IPS DF 6.9 (cell line): ENCODE results near the gene PLOD1.

Source experiments
- DNase-seq: peaks from one replicate; pipeline ENCODE4 v3.0.0-alpha.2; 2013; ENCODE audit warnings: low read depth, low spot score
- H3K27ac ChIP-seq: one replicate; pipeline ENCODE4 v1.5.1; 2013; ENCODE audit warnings: low read length, control low read depth
- H3K27me3 ChIP-seq: 2 replicates; pipeline ENCODE4 v1.6.1; 2013; ENCODE audit warnings: mild to moderate bottlenecking, low read length; ENCODE audit not compliant: control insufficient read depth, insufficient read depth
- H3K36me3 ChIP-seq: 2 replicates; pipeline ENCODE4 v1.6.1; 2013; ENCODE audit warnings: low read length; ENCODE audit not compliant: control insufficient read depth, insufficient read depth
- H3K4me1 ChIP-seq: 2 replicates; pipeline ENCODE4 v1.6.1; 2013; ENCODE audit warnings: low read length; ENCODE audit not compliant: control insufficient read depth, insufficient read depth
- H3K4me3 ChIP-seq: 2 replicates; pipeline ENCODE4 v1.5.1; 2013; ENCODE audit warnings: mild to moderate bottlenecking, low read length
- H3K9me3 ChIP-seq: 2 replicates; pipeline ENCODE4 v1.6.1; 2013; ENCODE audit warnings: low read length, inconsistent platforms; ENCODE audit not compliant: control insufficient read depth, insufficient read depth
- WGBS: extraction: QIAGEN DNeasy Blood & Tissue Kit; methylation state at CpG from one replicate; pipeline ENCODE4 v1.1.7; 2013; ENCODE audit warnings: mixed read lengths, missing lambda C conversion rate; ENCODE audit not compliant: insufficient read length, insufficient coverage; 5-methylcytosine and 5-hydroxymethylcytosine counted together

Gene PLOD1

GRCh38 chr1:11989669-11990068 lies 55.2 kb downstream of the PLOD1 start:
- H3K9me3 ChIP-seq = no peaks in the 10 kb centered on the region
- no CpG with 5 or more reads among the region's 7 CpGs for WGBS
- no peak overlapping the region for H3K4me3 ChIP-seq
- H3K4me1 ChIP-seq = no peaks in the 10 kb centered on the region
- no peak overlapping the region for H3K27ac ChIP-seq
- no peak for DNase-seq
- H3K36me3 ChIP-seq = peaks cover 18% of the 10 kb centered on the region; the same call in 1 of the 2 replicates
- no peaks in the 10 kb centered on the region for H3K27me3 ChIP-seq

- Histone ChIP-seq H3K27ac (no peak overlapping the region), H3K27me3 (no peaks in the 10 kb centered on the region)
Measured at GRCh38 chr1:11990303-11991032, 56.0 kb downstream of the PLOD1 start.

DNA sequence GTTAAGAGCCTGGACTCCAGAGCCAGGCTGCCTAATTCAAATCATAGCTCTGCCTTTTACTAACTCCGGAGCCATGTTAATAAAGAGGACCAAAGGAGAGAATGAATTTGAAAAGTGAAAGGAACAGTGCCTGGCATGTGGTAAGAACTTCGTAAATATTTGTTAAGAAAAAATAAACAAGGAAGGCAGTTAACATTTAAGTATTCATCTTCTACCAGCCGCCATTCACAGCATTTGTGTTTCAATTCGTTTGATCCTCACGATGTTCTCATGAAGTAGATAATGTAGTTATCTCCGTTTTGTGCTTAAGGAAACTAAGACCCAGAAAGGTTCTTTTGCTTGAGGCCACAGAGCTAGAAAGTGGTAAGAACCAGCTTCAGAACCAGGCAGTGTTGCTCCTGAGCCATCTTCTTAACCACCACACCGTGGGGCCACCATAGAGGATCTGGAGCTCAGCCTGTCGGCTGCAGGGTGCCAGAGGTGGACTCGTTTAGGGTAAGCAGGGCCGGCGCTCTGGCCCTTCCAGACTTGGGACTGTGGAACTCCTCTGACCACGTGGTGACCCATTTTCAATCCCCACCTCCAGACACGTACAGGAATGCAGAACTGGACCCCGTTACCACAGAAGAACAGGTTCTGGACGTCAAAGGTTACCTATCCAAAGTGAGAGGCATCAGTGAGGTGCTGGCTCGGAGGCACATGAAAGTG lies 57.6 kb downstream of the PLOD1 start:
- Histone ChIP-seq H3K36me3 (peaks cover 21% of the 10 kb centered on the region; the same call in 1 of the 2 replicates), H3K27ac (no peak overlapping the region), H3K4me1 (no peaks in the 10 kb centered on the region), H3K4me3 (no peak overlapping the region), H3K9me3 (no peaks in the 10 kb centered on the region), H3K27me3 (no peaks in the 10 kb centered on the region)
- no peak for DNase-seq
- no CpG with 5 or more reads among the region's 16 CpGs for WGBS

More at GRCh38 chr1:11990303-11991032, 56.0 kb downstream of the PLOD1 start:
- Histone ChIP-seq H3K9me3 (no peaks in the 10 kb centered on the region), H3K36me3 (peaks cover 20% of the 10 kb centered on the region; the same call in 1 of the 2 replicates), H3K4me3 (no peak overlapping the region), H3K4me1 (no peaks in the 10 kb centered on the region)
- no peak for DNase-seq
- no CpG with 5 or more reads among the region's 10 CpGs for WGBS

GRCh38 chr1:11997081-11997850 lies 62.7 kb downstream of the PLOD1 start:
- H3K9me3 ChIP-seq = no peaks in the 10 kb centered on the region
- H3K36me3 ChIP-seq = peaks cover 25% of the 10 kb centered on the region
- no CpG with 5 or more reads among the region's 5 CpGs for WGBS
- H3K27ac ChIP-seq = no peak overlapping the region
- H3K27me3 ChIP-seq = no peaks in the 10 kb centered on the region
- H3K4me1 ChIP-seq = no peaks in the 10 kb centered on the region
- H3K4me3 ChIP-seq = no peak overlapping the region
- DNase-seq = no peak

DNA sequence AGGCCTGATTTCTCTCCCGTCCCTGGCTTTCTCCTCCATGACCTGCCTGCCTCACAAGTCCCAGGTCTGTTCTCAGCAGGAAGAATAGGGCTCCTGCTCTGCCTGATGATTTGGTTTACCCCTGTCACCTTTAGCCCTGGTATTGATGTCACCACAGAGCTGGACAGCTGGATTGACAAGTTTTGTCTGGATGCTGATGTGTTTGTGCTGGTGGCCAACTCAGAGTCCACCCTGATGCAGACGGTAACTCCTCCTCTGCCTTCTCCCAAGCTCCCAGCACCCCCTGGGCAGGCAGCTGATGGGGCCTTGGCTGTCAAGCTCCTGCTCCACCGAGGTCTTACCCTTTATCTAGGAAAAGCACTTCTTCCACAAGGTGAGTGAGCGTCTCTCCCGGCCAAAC lies 64.1 kb downstream of the PLOD1 start:
- DNase-seq = no peak
- Histone ChIP-seq H3K9me3 (no peaks in the 10 kb centered on the region), H3K27ac (no peak overlapping the region), H3K36me3 (peaks cover 24% of the 10 kb centered on the region), H3K4me3 (no peak overlapping the region), H3K27me3 (no peaks in the 10 kb centered on the region), H3K4me1 (no peaks in the 10 kb centered on the region)
- WGBS = no CpG with 5 or more reads among the region's 5 CpGs

DNA sequence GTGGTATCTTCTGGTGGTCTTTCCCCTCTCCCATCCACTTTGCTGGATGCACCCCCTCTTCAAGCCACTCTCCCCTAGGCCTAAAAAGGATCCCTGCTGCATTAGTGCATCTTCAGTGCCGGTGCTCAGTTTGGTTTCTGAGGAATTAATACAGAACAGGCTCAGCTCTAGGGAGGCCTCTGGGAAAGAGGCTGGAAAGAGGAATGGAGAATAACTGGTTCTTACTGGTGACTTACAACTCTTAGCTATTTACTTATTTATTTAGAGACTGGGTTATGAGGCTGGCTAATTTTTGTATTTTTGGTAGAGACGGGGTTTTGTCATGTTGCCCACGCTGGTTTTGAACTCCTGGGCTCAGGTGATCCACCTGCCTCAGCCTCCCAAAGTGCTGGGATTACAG lies 64.7 kb downstream of the PLOD1 start:
- WGBS = no CpG with 5 or more reads among the region's 3 CpGs
- DNase-seq = no peak
- H3K36me3 ChIP-seq = peaks cover 30% of the 10 kb centered on the region

GRCh38 chr1:12001249-12001917 lies 66.9 kb downstream of the PLOD1 start:
- no peak for DNase-seq
- no peak overlapping the region for H3K27ac ChIP-seq
- H3K4me3 ChIP-seq = no peak overlapping the region
- H3K9me3 ChIP-seq = no peaks in the 10 kb centered on the region
- H3K4me1 ChIP-seq = no peaks in the 10 kb centered on the region
- no peaks in the 10 kb centered on the region for H3K27me3 ChIP-seq
- no CpG with 5 or more reads among the region's 14 CpGs for WGBS
- peaks cover 45% of the 10 kb centered on the region for H3K36me3 ChIP-seq

More for the DNA sequence above, 64.7 kb downstream of the PLOD1 start:
- Histone ChIP-seq H3K27ac (no peak overlapping the region), H3K27me3 (no peaks in the 10 kb centered on the region), H3K4me1 (no peaks in the 10 kb centered on the region), H3K9me3 (no peaks in the 10 kb centered on the region), H3K4me3 (no peak overlapping the region)

DNA sequence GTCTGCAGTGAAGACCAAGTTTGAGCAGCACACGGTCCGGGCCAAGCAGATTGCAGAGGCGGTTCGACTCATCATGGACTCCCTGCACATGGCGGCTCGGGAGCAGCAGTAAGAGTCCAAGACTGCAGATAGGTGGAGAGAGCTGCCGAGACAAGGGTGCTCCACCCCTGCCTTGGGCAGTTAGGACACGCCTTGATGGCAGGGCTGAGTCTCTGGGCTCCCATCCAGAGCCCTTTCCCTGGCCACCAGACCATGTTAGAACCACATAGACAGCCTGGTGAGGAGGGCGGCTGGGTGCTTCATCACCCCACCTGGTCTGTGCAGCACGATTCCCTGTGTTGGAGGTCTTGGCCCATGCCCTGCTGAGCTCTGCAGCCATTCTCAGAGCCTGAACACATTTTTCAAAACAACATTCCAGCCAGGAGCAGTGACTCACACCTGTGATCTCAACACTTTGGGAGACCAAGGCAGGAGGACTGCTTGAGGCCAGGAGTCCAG lies 67.5 kb downstream of the PLOD1 start:
- no peaks in the 10 kb centered on the region for H3K27me3 ChIP-seq
- H3K4me3 ChIP-seq = no peak overlapping the region
- H3K4me1 ChIP-seq = no peaks in the 10 kb centered on the region
- no peak overlapping the region for H3K27ac ChIP-seq
- no peak for DNase-seq
- H3K36me3 ChIP-seq = peaks cover 51% of the 10 kb centered on the region
- no peaks in the 10 kb centered on the region for H3K9me3 ChIP-seq
- no CpG with 5 or more reads among the region's 10 CpGs for WGBS

DNA sequence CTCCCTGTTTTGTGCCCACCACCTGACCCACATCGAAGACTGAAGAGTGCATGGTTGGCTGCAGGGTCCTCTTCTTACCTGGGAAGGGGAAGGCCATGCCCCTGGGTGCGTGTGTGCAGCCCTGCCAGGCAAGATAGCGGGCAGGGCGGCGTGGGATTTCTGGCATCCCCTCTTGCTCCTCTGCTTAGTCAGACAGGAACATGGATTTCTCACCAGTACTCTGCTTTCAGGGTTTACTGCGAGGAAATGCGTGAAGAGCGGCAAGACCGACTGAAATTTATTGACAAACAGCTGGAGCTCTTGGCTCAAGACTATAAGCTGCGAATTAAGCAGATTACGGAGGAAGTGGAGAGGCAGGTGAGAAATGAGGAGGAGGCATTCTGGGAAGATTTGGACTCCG lies 69.2 kb downstream of the PLOD1 start:
- no peak for DNase-seq
- H3K27me3 ChIP-seq = no peaks in the 10 kb centered on the region
- peaks cover 46% of the 10 kb centered on the region for H3K36me3 ChIP-seq
- no peak overlapping the region for H3K4me3 ChIP-seq
- WGBS = no CpG with 5 or more reads among the region's 12 CpGs
- H3K9me3 ChIP-seq = no peaks in the 10 kb centered on the region
- no peaks in the 10 kb centered on the region for H3K4me1 ChIP-seq
- H3K27ac ChIP-seq = no peak overlapping the region
